Sigmoid colon (tissue), 7 donors: Measurements from ENCODE around the gene NANOGP8. TPM values are rescaled to one million over a fixed set of nuclear protein-coding genes. Genes with fewer than 3 reads are reported as not detected.

Experiments
- DNase-seq: peaks from one replicate; pipeline ENCODE4 v3.0.0-alpha.2; 2019
- H3K27ac ChIP-seq, 4 donors: fragments of 200-600 bp; sonication (generic); one replicate each; pipeline ENCODE4 v1.5.1; 2016 to 2019; ENCODE audit warnings: mild to moderate bottlenecking in 1 of 4
- H3K27me3 ChIP-seq, 3 donors: fragments of 200-600 bp; sonication (generic); one replicate each; pipeline ENCODE4 v1.5.1; 2019; ENCODE audit warnings: mild to moderate bottlenecking in 1 of 3
- H3K36me3 ChIP-seq, 4 donors: fragments of 200-600 bp; sonication (generic); one replicate each; pipeline ENCODE4 v1.5.1; 2016 to 2019
- H3K4me1 ChIP-seq, 4 donors: fragments of 200-600 bp; sonication (generic); one replicate each; pipeline ENCODE4 v1.5.1; 2017 to 2019
- H3K4me3 ChIP-seq, 4 donors: fragments of 200-600 bp; sonication (generic); one replicate each; pipeline ENCODE4 v1.5.1; 2017 to 2019; ENCODE audit warnings: mild to moderate bottlenecking in 2 of 4, moderate library complexity in 1 of 4
- H3K9me3 ChIP-seq, 4 donors: fragments of 200-600 bp in 3 of 4; sonication (generic) in 3 of 4; one replicate each; pipeline versions ENCODE4 v1.5.1 to v1.6.1; 2013 to 2019
- CTCF ChIP-seq, 4 experiments: fragments of 450-650 bp in 3 of 4; fragments of 200-600 bp in 1 of 4; IDR thresholded peaks; one replicate each; pipeline ENCODE4 v1.5.1; 2016 to 2019; ENCODE audit warnings: antibody characterized with exemption in 4 of 4, mild to moderate bottlenecking in 3 of 4, moderate library complexity in 2 of 4
- EP300 ChIP-seq, 4 donors: sonication (generic); formaldehyde crosslinking; IDR thresholded peaks; one replicate each; pipeline ENCODE4 v1.6.1; 2017; ENCODE audit warnings: antibody characterized with exemption in 4 of 4
- POLR2A ChIP-seq, 2 donors: fragments of 450-650 bp; IDR thresholded peaks; one replicate each; pipeline ENCODE4 v1.6.1; 2016; ENCODE audit warnings: antibody characterized with exemption in 2 of 2, mild to moderate bottlenecking in 2 of 2, moderate library complexity in 2 of 2
- POLR2AphosphoS5 ChIP-seq, 4 donors: sonication (generic); formaldehyde crosslinking; IDR thresholded peaks; one replicate each; pipeline ENCODE4 v1.6.1; 2017; ENCODE audit warnings: antibody characterized with exemption in 4 of 4
- WGBS, 2 donors: extraction: QIAGEN DNeasy Blood & Tissue Kit; methylation state at CpG; one replicate each; pipeline ENCODE4 v1.1.7; 2013; 5-methylcytosine and 5-hydroxymethylcytosine counted together
- intact Hi-C: fragments of 100-400 bp; cut with DNase I; formaldehyde crosslinking; loops from one replicate; pipeline ENCODE4 v1.15.1; 2023
- polyA plus RNA-seq, 3 donors: library from polyadenylated mRNA; stranded (reverse); fragments of 200-250 nt; gene quantifications; one replicate each; pipeline ENCODE4 v1.2.3, GENCODE V29; 2013
- total RNA-seq, 4 donors: library from RNA; depleted of rRNA; stranded (reverse); fragments of >200 nt; gene quantifications; one replicate each; pipeline ENCODE4 v1.1.0, GENCODE V29; 2016
- donor health status: healthy with polysubstance abuse.
- donor health status: Bipolar disorder and iron deficiency.
- donor health status: healthy.

Gene NANOGP8
- total and polyA plus RNA-seq, 7 donors, result 0.15 to 2.2 (median 1.2) TPM; not detected in 4

GRCh38 chr15:35117543-35118265 lies 32.6 kb upstream of the NANOGP8 start:
- 89 to 94% methylated on average over 2 of the region's 2 CpGs for WGBS, 2 donors
- TF ChIP-seq EP300 (IDR thresholded peaks at IDR 0.05) (no peak), POLR2AphosphoS5 (IDR thresholded peaks at IDR 0.05) (no peak), POLR2A (IDR thresholded peaks at IDR 0.05) (no peak), CTCF (IDR thresholded peaks at IDR 0.05) (no peak)
- Histone ChIP-seq H3K4me3 (no peak overlapping the region), H3K27me3 (no peaks in the 10 kb centered on the region), H3K9me3 (no peaks in the 10 kb centered on the region), H3K36me3 (no peaks in the 10 kb centered on the region), H3K27ac (no peak overlapping the region), H3K4me1 (peaks cover 0 to 4% (median 0%) of the 10 kb centered on the region in 4 donors)
- no peak for DNase-seq
- intact Hi-C loops, result no loop called here

- no peak overlapping the region for H3K27ac ChIP-seq
- 52 to 57% methylated on average over 5 of the region's 5 CpGs for WGBS, 2 donors
- DNase-seq, result no peak
Measured at GRCh38 chr15:35115155-35115725, 30.1 kb upstream of the NANOGP8 start.

DNA sequence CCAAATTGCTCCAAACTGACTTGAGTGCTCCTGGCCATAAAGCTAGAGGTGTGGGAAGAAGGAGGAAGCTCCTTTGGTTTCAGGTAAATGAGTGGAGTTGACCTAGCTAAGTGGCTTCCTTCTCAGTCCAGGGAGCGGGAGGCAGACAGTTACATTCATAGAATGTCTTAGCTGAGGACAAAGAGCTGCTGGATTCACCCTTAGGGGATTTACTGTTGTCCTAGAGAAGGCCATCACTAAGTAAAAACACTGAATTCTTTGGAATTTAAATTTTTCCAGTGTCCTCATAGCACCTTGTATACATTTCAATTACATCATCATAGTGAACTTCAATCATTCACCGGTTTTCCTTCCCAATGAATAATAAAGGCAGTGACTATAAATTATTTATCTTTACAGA lies 27.3 kb upstream of the NANOGP8 start:
- intact Hi-C loops, result no loop called here
- no peak overlapping the region for H3K27ac ChIP-seq
- no peaks in the 10 kb centered on the region for H3K27me3 ChIP-seq
- 96 to 98% methylated on average over 2 of the region's 2 CpGs for WGBS, 2 donors
- no peaks in the 10 kb centered on the region for H3K36me3 ChIP-seq
- peaks cover 0 to 4% (median 0%) of the 10 kb centered on the region in 4 donors for H3K4me1 ChIP-seq
- H3K4me3 ChIP-seq, result no peak overlapping the region
- TF ChIP-seq CTCF (IDR thresholded peaks at IDR 0.05), result no peak
- TF ChIP-seq POLR2A (IDR thresholded peaks at IDR 0.05), result no peak
- no peak for TF ChIP-seq EP300 (IDR thresholded peaks at IDR 0.05)
- no peak for TF ChIP-seq POLR2AphosphoS5 (IDR thresholded peaks at IDR 0.05)
- no peak for DNase-seq
- H3K9me3 ChIP-seq, result no peaks in the 10 kb centered on the region

More at GRCh38 chr15:35115155-35115725, 30.1 kb upstream of the NANOGP8 start:
- Histone ChIP-seq H3K4me1 (peaks cover 0 to 4% (median 0%) of the 10 kb centered on the region in 4 donors), H3K4me3 (no peak overlapping the region), H3K9me3 (no peaks in the 10 kb centered on the region), H3K27me3 (no peaks in the 10 kb centered on the region), H3K36me3 (no peaks in the 10 kb centered on the region)
- intact Hi-C loops, result no loop called here
- no peak for TF ChIP-seq POLR2AphosphoS5 (IDR thresholded peaks at IDR 0.05)
- no peak for TF ChIP-seq EP300 (IDR thresholded peaks at IDR 0.05)
- TF ChIP-seq CTCF (IDR thresholded peaks at IDR 0.05), result no peak
- no peak for TF ChIP-seq POLR2A (IDR thresholded peaks at IDR 0.05)

- Histone ChIP-seq H3K27me3 (no peaks in the 10 kb centered on the region), H3K9me3 (no peaks in the 10 kb centered on the region), H3K4me1 (peaks cover 0 to 4% (median 0%) of the 10 kb centered on the region in 4 donors), H3K4me3 (no peak overlapping the region), H3K36me3 (no peaks in the 10 kb centered on the region), H3K27ac (no peak overlapping the region)
- intact Hi-C loops, result no loop called here
- no peak for DNase-seq
- no peak for TF ChIP-seq POLR2AphosphoS5 (IDR thresholded peaks at IDR 0.05)
- TF ChIP-seq POLR2A (IDR thresholded peaks at IDR 0.05), result no peak
- TF ChIP-seq CTCF (IDR thresholded peaks at IDR 0.05), result no peak
- no peak for TF ChIP-seq EP300 (IDR thresholded peaks at IDR 0.05)
Measured at GRCh38 chr15:35111861-35112260, 26.8 kb upstream of the NANOGP8 start.
